SU-DHL-6 (cell line): Measurements from ENCODE around the gene TMPRSS4.
"Not testable (repeated sequence)": the region's sequence is repeated elsewhere in the genome, so short reads cannot be mapped to it uniquely, and the experiment has no call there.

Experiments
- H2AFZ ChIP-seq: fragments of 200-600 bp; sonication (generic); 2 replicates; pipeline ENCODE4 v1.6.1; 2014; ENCODE audit warnings: low read depth, mild to moderate bottlenecking, moderate library complexity, mixed read lengths, antibody characterized with exemption, low read length; ENCODE audit not compliant: severe bottlenecking
- H3F3A ChIP-seq: fragments of 200-600 bp; shearing (Covaris generic); 2 replicates; pipeline ENCODE4 v1.6.0; 2016; ENCODE audit warnings: antibody characterized with exemption, mild to moderate bottlenecking; ENCODE audit not compliant: insufficient read depth
- H3K27ac ChIP-seq: fragments of 200-600 bp; sonication (generic); 2 replicates; pipeline ENCODE4 v1.5.1; 2016; ENCODE audit warnings: low read depth, mild to moderate bottlenecking, low read length, moderate library complexity, mixed read lengths
- H3K27me3 ChIP-seq: fragments of 200-600 bp; sonication (generic), shearing (Covaris generic); 2 replicates; pipeline ENCODE4 v1.6.0; 2014; ENCODE audit warnings: mild to moderate bottlenecking, low read length
- H3K36me3 ChIP-seq: fragments of 200-600 bp; sonication (generic); 2 replicates; pipeline ENCODE4 v1.6.1; 2014; ENCODE audit warnings: mild to moderate bottlenecking, low read length, mixed read lengths
- H3K4me2 ChIP-seq: fragments of 300-600, 200-600 bp; shearing (Covaris generic), sonication (generic); 2 replicates; pipeline ENCODE4 v1.6.0; 2014; ENCODE audit warnings: low read length, low read depth, mild to moderate bottlenecking; ENCODE audit not compliant: poor library complexity, severe bottlenecking
- H3K4me3 ChIP-seq: fragments of 200-600 bp; sonication (generic); 2 replicates; pipeline ENCODE4 v1.5.1; 2014; ENCODE audit warnings: antibody characterized with exemption, low read length, mild to moderate bottlenecking, mixed read lengths; ENCODE audit not compliant: insufficient read depth, poor library complexity, severe bottlenecking
- H3K79me2 ChIP-seq: fragments of 200-600 bp; sonication (generic); 2 replicates; pipeline ENCODE4 v1.6.1; 2014; ENCODE audit warnings: mild to moderate bottlenecking, low read length, moderate library complexity; ENCODE audit not compliant: insufficient read depth
- H3K9ac ChIP-seq: fragments of 200-600 bp; sonication (generic); 2 replicates; pipeline ENCODE4 v1.7.0; 2014; ENCODE audit warnings: mild to moderate bottlenecking, low read length
- H3K9me2 ChIP-seq: fragments of 200-600 bp; sonication (generic); replicated peaks from 2 replicates; pipeline ENCODE4 v1.6.1; 2014; ENCODE audit warnings: low read length; ENCODE audit not compliant: insufficient read depth
- H3K9me3 ChIP-seq: fragments of 200-600 bp; sonication (generic); 2 replicates; pipeline ENCODE4 v1.6.1; 2014; ENCODE audit warnings: low read length, mixed read lengths; ENCODE audit not compliant: insufficient read depth
- H4K20me1 ChIP-seq: fragments of 200-600 bp; sonication (generic); 2 replicates; pipeline ENCODE4 v1.6.1; 2014; ENCODE audit warnings: low read depth, mild to moderate bottlenecking, antibody characterized with exemption, low read length, moderate library complexity, mixed read lengths
- EZH2phosphoT487 ChIP-seq: fragments of 200-600 bp; sonication (generic), shearing (Covaris generic); conservative IDR thresholded peaks from 2 replicates; pipeline ENCODE4 v1.6.1; 2018; ENCODE audit warnings: mild to moderate bottlenecking, antibody characterized with exemption, low read length, moderate library complexity, mixed read lengths
- TF ChIP-seq, protein P1 (sequence below): fragments of 200-600 bp; sonication (generic); IDR thresholded peaks from one replicate; pipeline ENCODE4 v1.5.1; 2017; ENCODE audit warnings: antibody characterized with exemption, mild to moderate bottlenecking, low read length, moderate library complexity; ENCODE audit not compliant: insufficient read depth, poor library complexity, severe bottlenecking

Gene TMPRSS4

DNA sequence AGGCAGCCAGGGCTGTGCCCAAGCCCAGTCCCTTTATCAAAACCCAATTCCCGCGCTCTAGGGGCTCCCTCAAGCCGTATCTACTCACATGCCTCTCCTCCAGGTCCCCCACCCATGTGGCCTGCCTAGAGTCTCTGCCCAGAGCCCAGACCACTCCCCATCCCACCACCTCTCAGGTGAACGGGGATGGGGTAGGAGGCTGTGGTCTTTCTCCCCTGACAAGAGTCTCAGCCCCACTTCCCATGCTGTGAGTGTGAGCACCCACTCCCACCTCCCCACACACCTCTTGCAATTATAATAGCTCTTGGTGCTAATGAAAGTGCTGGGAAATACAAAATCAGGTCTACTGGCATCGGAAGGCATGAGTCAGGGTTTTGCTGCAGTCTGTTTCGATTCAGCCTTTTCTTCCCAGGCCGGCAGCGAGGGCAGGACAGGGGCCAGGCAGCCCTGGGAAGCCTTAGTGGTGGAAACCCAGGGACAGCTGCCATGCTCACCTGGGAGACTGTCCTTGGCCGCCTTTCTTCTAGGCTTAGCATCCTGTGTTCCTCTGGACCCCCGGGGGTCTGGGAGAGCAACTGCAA lies 16.7 kb upstream of the TMPRSS4 start:
- no peak overlapping the region for H3K4me2 ChIP-seq
- H3K27me3 ChIP-seq, result no peaks in the 10 kb centered on the region
- no peak overlapping the region for H2AFZ ChIP-seq
- H3K79me2 ChIP-seq, result no peaks in the 10 kb centered on the region
- no peaks in the 10 kb centered on the region for H3F3A ChIP-seq
- H3K9me3 ChIP-seq, result no peaks in the 10 kb centered on the region
- H3K27ac ChIP-seq, result no peak overlapping the region
- no peaks in the 10 kb centered on the region for H3K9me2 ChIP-seq
- no peaks in the 10 kb centered on the region for H3K36me3 ChIP-seq
- no peaks in the 10 kb centered on the region for H4K20me1 ChIP-seq
- no peak overlapping the region for H3K4me3 ChIP-seq
- no peak for TF ChIP-seq EZH2phosphoT487
- TF ChIP-seq, protein P1, sequence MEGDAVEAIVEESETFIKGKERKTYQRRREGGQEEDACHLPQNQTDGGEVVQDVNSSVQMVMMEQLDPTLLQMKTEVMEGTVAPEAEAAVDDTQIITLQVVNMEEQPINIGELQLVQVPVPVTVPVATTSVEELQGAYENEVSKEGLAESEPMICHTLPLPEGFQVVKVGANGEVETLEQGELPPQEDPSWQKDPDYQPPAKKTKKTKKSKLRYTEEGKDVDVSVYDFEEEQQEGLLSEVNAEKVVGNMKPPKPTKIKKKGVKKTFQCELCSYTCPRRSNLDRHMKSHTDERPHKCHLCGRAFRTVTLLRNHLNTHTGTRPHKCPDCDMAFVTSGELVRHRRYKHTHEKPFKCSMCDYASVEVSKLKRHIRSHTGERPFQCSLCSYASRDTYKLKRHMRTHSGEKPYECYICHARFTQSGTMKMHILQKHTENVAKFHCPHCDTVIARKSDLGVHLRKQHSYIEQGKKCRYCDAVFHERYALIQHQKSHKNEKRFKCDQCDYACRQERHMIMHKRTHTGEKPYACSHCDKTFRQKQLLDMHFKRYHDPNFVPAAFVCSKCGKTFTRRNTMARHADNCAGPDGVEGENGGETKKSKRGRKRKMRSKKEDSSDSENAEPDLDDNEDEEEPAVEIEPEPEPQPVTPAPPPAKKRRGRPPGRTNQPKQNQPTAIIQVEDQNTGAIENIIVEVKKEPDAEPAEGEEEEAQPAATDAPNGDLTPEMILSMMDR, result no peak
- no peak overlapping the region for H3K9ac ChIP-seq

GRCh38 chr11:118060869-118061268 lies 16.0 kb upstream of the TMPRSS4 start:
- Histone ChIP-seq H3K9me3 (no peaks in the 10 kb centered on the region), H3K27me3 (no peaks in the 10 kb centered on the region), H4K20me1 (no peaks in the 10 kb centered on the region), H3K9me2 (no peaks in the 10 kb centered on the region), H3F3A (no peaks in the 10 kb centered on the region), H3K79me2 (no peaks in the 10 kb centered on the region), H3K4me2 (no peak overlapping the region), H3K4me3 (no peak overlapping the region), H3K36me3 (no peaks in the 10 kb centered on the region), H3K9ac (no peak overlapping the region), H2AFZ (no peak overlapping the region), H3K27ac (no peak overlapping the region)
- TF ChIP-seq EZH2phosphoT487, result no peak
- TF ChIP-seq, protein P1, result no peak

GRCh38 chr11:118061586-118062125 lies 15.2 kb upstream of the TMPRSS4 start:
- H3K27me3 ChIP-seq, result no peaks in the 10 kb centered on the region
- no peak overlapping the region for H2AFZ ChIP-seq
- no peaks in the 10 kb centered on the region for H3F3A ChIP-seq
- no peaks in the 10 kb centered on the region for H3K79me2 ChIP-seq
- no peaks in the 10 kb centered on the region for H3K9me3 ChIP-seq
- no peaks in the 10 kb centered on the region for H3K9me2 ChIP-seq
- H3K9ac ChIP-seq, result no peak overlapping the region
- H3K27ac ChIP-seq, result no peak overlapping the region
- TF ChIP-seq EZH2phosphoT487, result no peak
- TF ChIP-seq, protein P1, result no peak
- H3K36me3 ChIP-seq, result no peaks in the 10 kb centered on the region
- no peak overlapping the region for H3K4me2 ChIP-seq
- no peaks in the 10 kb centered on the region for H4K20me1 ChIP-seq
- no peak overlapping the region for H3K4me3 ChIP-seq

- H3K9me2 ChIP-seq, H3K27me3 ChIP-seq, H3F3A ChIP-seq, H3K36me3 ChIP-seq, H4K20me1 ChIP-seq, H3K79me2 ChIP-seq, H3K9ac ChIP-seq, H3K9me3 ChIP-seq, H2AFZ ChIP-seq, H3K4me3 ChIP-seq, H3K27ac ChIP-seq, H3K4me2 ChIP-seq: not testable (repeated sequence)
These were observed 14.7 kb upstream of the TMPRSS4 start for GRCh38 chr11:118062181-118062580.

DNA sequence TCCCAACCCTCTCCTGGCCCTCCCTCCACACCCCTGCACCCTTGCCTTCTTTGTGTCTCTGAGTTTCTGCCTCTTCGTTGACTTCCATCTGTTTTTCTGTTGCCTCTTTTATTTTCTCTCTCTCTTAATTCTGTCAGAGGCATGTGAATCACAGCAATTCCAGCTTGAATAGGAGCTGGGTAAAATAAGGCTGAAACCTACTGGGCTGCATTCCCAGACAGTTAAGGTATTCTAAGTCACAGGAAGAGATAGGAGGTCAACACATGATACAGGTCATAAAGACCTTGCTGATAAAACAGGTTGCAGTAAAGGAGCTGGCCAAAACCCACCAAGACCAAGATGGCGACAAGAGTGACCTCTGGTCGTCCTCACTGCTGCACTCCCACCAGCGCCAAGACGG lies 14.2 kb upstream of the TMPRSS4 start:
- not testable (repeated sequence) for H3K4me3 ChIP-seq, H3K4me2 ChIP-seq, H3K27ac ChIP-seq, H3K27me3 ChIP-seq, H3K9ac ChIP-seq, H3K9me3 ChIP-seq, H3K79me2 ChIP-seq, H3K9me2 ChIP-seq, H4K20me1 ChIP-seq, H3F3A ChIP-seq, H3K36me3 ChIP-seq, H2AFZ ChIP-seq
